Body of pancreas (tissue), 4 donors: ENCODE data around the gene ADAMTS7.
"Not testable (repeated sequence)": the region's sequence is repeated elsewhere in the genome, so short reads cannot be mapped to it uniquely, and the experiment has no call there.

Experiments used
- POLR2A ChIP-seq, 3 donors: fragments of 450-650 bp; IDR thresholded peaks; one replicate each; pipeline ENCODE4 v1.6.1; 2016; ENCODE audit warnings: antibody characterized with exemption in 3 of 3, mild to moderate bottlenecking in 2 of 3
- TF ChIP-seq, protein P1 (sequence below), 7 experiments: fragments of 450-650 bp in 4 of 7; fragments of 200-600 bp in 3 of 7; sonication (generic) in 3 of 7; IDR thresholded peaks; one replicate each; pipeline ENCODE4 v1.5.1; 2016 to 2019; ENCODE audit warnings: antibody characterized with exemption in 7 of 7

DNA sequence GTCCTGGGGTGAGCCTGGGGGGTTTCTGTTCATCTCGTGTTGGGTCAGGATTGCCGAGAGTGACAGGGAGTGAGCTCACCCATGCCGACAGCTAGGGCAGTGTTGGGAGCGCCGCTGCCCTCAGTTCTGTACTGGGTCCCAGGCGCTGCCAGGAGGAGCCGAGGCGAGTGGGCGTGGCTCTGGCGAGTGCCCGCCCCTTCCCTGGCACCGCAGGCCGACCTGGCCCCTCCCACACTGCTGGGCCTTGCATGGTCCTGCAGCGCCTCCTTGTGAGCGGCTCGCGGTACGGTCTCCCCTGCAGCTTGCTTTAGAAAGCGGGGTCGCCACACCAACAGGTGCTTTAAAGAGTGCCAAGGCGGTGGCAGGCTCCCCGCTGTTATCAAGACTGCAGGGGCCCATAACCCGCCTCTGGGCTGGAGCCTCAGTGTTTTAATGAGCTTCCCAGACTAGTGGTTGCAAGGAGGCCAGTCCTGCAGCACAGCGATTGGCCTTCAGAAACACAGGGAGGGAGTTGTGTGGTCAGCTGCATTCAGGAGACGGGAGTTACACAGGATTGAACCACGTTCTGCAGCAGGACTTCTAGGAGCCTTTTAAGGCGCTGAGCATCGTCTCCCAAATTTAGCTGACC, 60.2 kb downstream of the ADAMTS7 start:
- TF ChIP-seq, protein P1, sequence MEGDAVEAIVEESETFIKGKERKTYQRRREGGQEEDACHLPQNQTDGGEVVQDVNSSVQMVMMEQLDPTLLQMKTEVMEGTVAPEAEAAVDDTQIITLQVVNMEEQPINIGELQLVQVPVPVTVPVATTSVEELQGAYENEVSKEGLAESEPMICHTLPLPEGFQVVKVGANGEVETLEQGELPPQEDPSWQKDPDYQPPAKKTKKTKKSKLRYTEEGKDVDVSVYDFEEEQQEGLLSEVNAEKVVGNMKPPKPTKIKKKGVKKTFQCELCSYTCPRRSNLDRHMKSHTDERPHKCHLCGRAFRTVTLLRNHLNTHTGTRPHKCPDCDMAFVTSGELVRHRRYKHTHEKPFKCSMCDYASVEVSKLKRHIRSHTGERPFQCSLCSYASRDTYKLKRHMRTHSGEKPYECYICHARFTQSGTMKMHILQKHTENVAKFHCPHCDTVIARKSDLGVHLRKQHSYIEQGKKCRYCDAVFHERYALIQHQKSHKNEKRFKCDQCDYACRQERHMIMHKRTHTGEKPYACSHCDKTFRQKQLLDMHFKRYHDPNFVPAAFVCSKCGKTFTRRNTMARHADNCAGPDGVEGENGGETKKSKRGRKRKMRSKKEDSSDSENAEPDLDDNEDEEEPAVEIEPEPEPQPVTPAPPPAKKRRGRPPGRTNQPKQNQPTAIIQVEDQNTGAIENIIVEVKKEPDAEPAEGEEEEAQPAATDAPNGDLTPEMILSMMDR (IDR thresholded peaks at IDR 0.05) = peak in 5 of 7 experiments; percentile 37 to 98 (median 77)
- not testable (repeated sequence) for TF ChIP-seq POLR2A (IDR thresholded peaks at IDR 0.05)
